Endodermal cell (in vitro differentiated cells): ENCODE measurements around the gene GTF2H1. TPM values are rescaled to one million over a fixed set of nuclear protein-coding genes. Genes with fewer than 3 reads are reported as not detected.
A peak's percentile ranks its signal among the peaks of the same experiment; 100 is the strongest.

ENCODE experiments used
- DNase-seq: peaks from one replicate; pipeline ENCODE4 v3.0.0-alpha.2; 2017
- H3K27ac ChIP-seq: 2 replicates; pipeline ENCODE4 v1.5.1; 2013; ENCODE audit warnings: mild to moderate bottlenecking, low read depth, low read length, moderate library complexity
- H3K27me3 ChIP-seq: 2 replicates; pipeline ENCODE4 v1.6.1; 2013; ENCODE audit warnings: mild to moderate bottlenecking, low read length, moderate library complexity; ENCODE audit not compliant: insufficient read depth, control insufficient read depth, poor library complexity, severe bottlenecking
- H3K36me3 ChIP-seq: 2 replicates; pipeline ENCODE4 v1.7.0; 2013; ENCODE audit warnings: mild to moderate bottlenecking, low read length, moderate library complexity; ENCODE audit not compliant: control insufficient read depth, insufficient read depth
- H3K4me1 ChIP-seq: one replicate; pipeline ENCODE4 v1.7.0; 2013; ENCODE audit warnings: low read length; ENCODE audit not compliant: control insufficient read depth, insufficient read depth
- H3K4me3 ChIP-seq: 2 replicates; pipeline ENCODE4 v1.5.1; 2013; ENCODE audit warnings: mild to moderate bottlenecking, low read length, moderate library complexity
- H3K9ac ChIP-seq: 2 replicates; pipeline ENCODE4 v1.6.1; 2013; ENCODE audit warnings: mild to moderate bottlenecking, low read length, moderate library complexity; ENCODE audit not compliant: poor library complexity, severe bottlenecking; ENCODE audit errors: extremely low read depth
- H3K9me3 ChIP-seq: 2 replicates; pipeline ENCODE4 v1.6.1; 2013; ENCODE audit warnings: mild to moderate bottlenecking, low read length, moderate library complexity; ENCODE audit not compliant: control insufficient read depth
- H3K27ac Mint-ChIP-seq: 2 replicates; pipeline ENCODE4 v1.8.0; 2020; ENCODE audit warnings: mixed read lengths
- H3K27me3 Mint-ChIP-seq: 2 replicates; pipeline ENCODE4 v1.8.0; 2021; ENCODE audit warnings: mild to moderate bottlenecking, mixed read lengths; ENCODE audit not compliant: insufficient read depth
- H3K36me3 Mint-ChIP-seq: 2 replicates; pipeline ENCODE4 v1.8.0; 2020; ENCODE audit warnings: low read depth, mixed read lengths
- H3K4me1 Mint-ChIP-seq: 2 replicates; pipeline ENCODE4 v1.8.0; 2020; ENCODE audit warnings: mixed read lengths
- H3K4me3 Mint-ChIP-seq: 2 replicates; pipeline ENCODE4 v1.8.0; 2020; ENCODE audit warnings: mild to moderate bottlenecking, moderate library complexity, mixed read lengths
- H3K9me3 Mint-ChIP-seq: 2 replicates; pipeline ENCODE4 v1.8.0; 2020; ENCODE audit warnings: mild to moderate bottlenecking, mixed read lengths
- CTCF ChIP-seq: fragments of 200-600 bp; sonication (generic); conservative IDR thresholded peaks from 2 replicates; pipeline ENCODE4 v1.5.0; 2021; ENCODE audit warnings: antibody characterized with exemption, mild to moderate bottlenecking
- WGBS, 2 experiments: methylation state at CpG; one replicate each; pipeline versions ENCODE4 v1.1.5 to v1.1.7; 2013; ENCODE audit warnings: missing lambda C conversion rate in 2 of 2, mixed read lengths in 1 of 2; ENCODE audit not compliant: insufficient coverage in 1 of 2, insufficient read length in 1 of 2; 5-methylcytosine and 5-hydroxymethylcytosine counted together
- total RNA-seq, 2 donors: library from RNA; stranded (reverse); fragmentation: NEBNext Ultra II Directional in 1 of 2; extraction: Animal tissue kit (Norgen Biotek cat#: 25700) in 1 of 2; gene quantifications; 2 replicates in 1 of 2; 3 replicates in 1 of 2; pipeline ENCODE4 v1.2.1, GENCODE V29; 2021

Gene GTF2H1
- total RNA-seq, 2 donors from 2014 or later = 25.7 to 31.5 TPM

- Histone ChIP-seq H3K9ac (peak overlapping the region; percentile 96), H3K36me3 (peaks cover 16% of the 10 kb centered on the region), H3K27me3 (no peaks in the 10 kb centered on the region), H3K27ac (no peak overlapping the region), H3K4me3 (peak overlapping the region; percentile 99), H3K4me1 (peaks cover 5% of the 10 kb centered on the region), H3K9me3 (no peaks in the 10 kb centered on the region)
- no peak for TF ChIP-seq CTCF
- H3K4me1 Mint-ChIP-seq = peaks cover 58% of the 10 kb centered on the region
- no peak for DNase-seq
- no peaks in the 10 kb centered on the region for H3K9me3 Mint-ChIP-seq
- peak overlapping the region; percentile 91 for H3K4me3 Mint-ChIP-seq
- H3K36me3 Mint-ChIP-seq = peaks cover 22% of the 10 kb centered on the region
- H3K27ac Mint-ChIP-seq = peak overlapping the region; percentile 28
- H3K27me3 Mint-ChIP-seq = no peaks in the 10 kb centered on the region
- 83 to 95% methylated on average over 2 to 3 of the region's 3 CpGs for WGBS, 2 experiments
Observed at GRCh38 chr11:18319914-18320313, 2.5 kb upstream of the GTF2H1 start.

GRCh38 chr11:18320617-18321016 is 1.8 kb upstream of the GTF2H1 start:
- TF ChIP-seq CTCF = no peak
- Mint-ChIP-seq H3K4me3 (peak overlapping the region; percentile 91), H3K36me3 (peaks cover 25% of the 10 kb centered on the region), H3K4me1 (peaks cover 51% of the 10 kb centered on the region), H3K27me3 (no peaks in the 10 kb centered on the region), H3K27ac (no peak overlapping the region), H3K9me3 (no peaks in the 10 kb centered on the region)
- Histone ChIP-seq H3K36me3 (peaks cover 23% of the 10 kb centered on the region), H3K9me3 (no peaks in the 10 kb centered on the region), H3K4me1 (peaks cover 8% of the 10 kb centered on the region), H3K27ac (no peak overlapping the region), H3K9ac (peak overlapping the region; percentile 96), H3K4me3 (peak overlapping the region; percentile 99), H3K27me3 (no peaks in the 10 kb centered on the region)
- no peak for DNase-seq

- Histone ChIP-seq H3K4me3 (peak overlapping the region; percentile 99), H3K9ac (peak overlapping the region; percentile 96), H3K27me3 (no peaks in the 10 kb centered on the region), H3K27ac (peak overlapping the region; percentile 97), H3K36me3 (peaks cover 25% of the 10 kb centered on the region), H3K9me3 (no peaks in the 10 kb centered on the region), H3K4me1 (peaks cover 8% of the 10 kb centered on the region)
- Mint-ChIP-seq H3K9me3 (no peaks in the 10 kb centered on the region), H3K36me3 (peaks cover 22% of the 10 kb centered on the region), H3K27me3 (no peaks in the 10 kb centered on the region), H3K4me3 (peak overlapping the region; percentile 91), H3K4me1 (peaks cover 51% of the 10 kb centered on the region), H3K27ac (peak overlapping the region; percentile 100)
- DNase-seq = no peak
- no peak for TF ChIP-seq CTCF
- 0 to 7% methylated on average over 3 to 4 of the region's 4 CpGs for WGBS, 2 experiments
Observed at GRCh38 chr11:18321578-18321968, 794 bp upstream of the GTF2H1 start.
